H9 (cell line): Measurements from ENCODE around the gene ELMOD3. TPM values are rescaled to one million over a fixed set of nuclear protein-coding genes. Genes with fewer than 3 reads are reported as not detected.

Experiments
- DNase-seq: peaks from one replicate; pipeline ENCODE4 v3.0.0-alpha.2; 2017
- H2AFZ ChIP-seq: one replicate; pipeline ENCODE4 v1.6.1; 2013; ENCODE audit warnings: mild to moderate bottlenecking, low read length, control low read depth, moderate library complexity
- H2AK5ac ChIP-seq: 2 replicates; pipeline ENCODE4 v1.6.1; 2013; ENCODE audit warnings: low read length, control low read depth, mixed read lengths; ENCODE audit not compliant: insufficient read length
- H2BK120ac ChIP-seq: one replicate; pipeline ENCODE4 v1.6.1; 2013; ENCODE audit warnings: low read depth, mild to moderate bottlenecking, low read length, control low read depth, inconsistent platforms; ENCODE audit not compliant: poor library complexity, severe bottlenecking
- H2BK12ac ChIP-seq: 2 replicates; pipeline ENCODE4 v1.6.1; 2013; ENCODE audit warnings: low read length, control low read depth, mixed read lengths, low read depth; ENCODE audit not compliant: insufficient read length
- H2BK15ac ChIP-seq: 2 replicates; pipeline ENCODE4 v1.6.1; 2013; ENCODE audit warnings: low read depth, low read length, control low read depth
- H2BK20ac ChIP-seq: one replicate; pipeline ENCODE4 v1.6.1; 2013; ENCODE audit warnings: low read depth, mild to moderate bottlenecking, low read length, control low read depth, inconsistent platforms; ENCODE audit not compliant: poor library complexity, severe bottlenecking
- H2BK5ac ChIP-seq: 2 replicates; pipeline ENCODE4 v1.6.1; 2013; ENCODE audit warnings: low read length, control low read depth, mixed read lengths; ENCODE audit not compliant: insufficient read length
- H3K14ac ChIP-seq: 2 replicates; pipeline ENCODE4 v1.6.1; 2013; ENCODE audit warnings: low read length, control low read depth; ENCODE audit not compliant: insufficient read depth
- H3K18ac ChIP-seq: 2 replicates; pipeline ENCODE4 v1.6.1; 2013; ENCODE audit warnings: low read depth, mild to moderate bottlenecking, mixed read lengths, low read length, control low read depth; ENCODE audit not compliant: insufficient read length
- H3K23ac ChIP-seq: 2 replicates; pipeline ENCODE4 v1.6.1; 2013; ENCODE audit warnings: low read length, control low read depth, mixed read lengths, low read depth; ENCODE audit not compliant: insufficient read length
- H3K23me2 ChIP-seq: 2 replicates; pipeline ENCODE4 v1.6.1; 2013; ENCODE audit warnings: low read depth, mild to moderate bottlenecking, mixed read lengths, low read length, control low read depth; ENCODE audit not compliant: insufficient read length, poor library complexity, severe bottlenecking
- H3K27ac ChIP-seq: 2 replicates; pipeline ENCODE4 v1.5.1; 2013; ENCODE audit warnings: low read length, control low read depth, mixed read lengths, low read depth; ENCODE audit not compliant: insufficient read length
- H3K27me3 ChIP-seq: 2 replicates; pipeline ENCODE4 v1.6.1; 2013; ENCODE audit warnings: low read length, control low read depth, inconsistent platforms; ENCODE audit not compliant: insufficient read depth
- H3K4ac ChIP-seq: 2 replicates; pipeline ENCODE4 v1.6.1; 2013; ENCODE audit warnings: low read depth, mild to moderate bottlenecking, control low read depth, inconsistent platforms, low read length, moderate library complexity
- H3K4me1 ChIP-seq: 2 replicates; pipeline ENCODE4 v1.6.1; 2013; ENCODE audit warnings: low read length, control low read depth, inconsistent platforms; ENCODE audit not compliant: insufficient read depth
- H3K4me2 ChIP-seq: 2 replicates; pipeline ENCODE4 v1.6.1; 2013; ENCODE audit warnings: low read length, control low read depth, mixed read lengths; ENCODE audit not compliant: insufficient read length, insufficient read depth
- H3K56ac ChIP-seq: 2 replicates; pipeline ENCODE4 v1.6.1; 2013; ENCODE audit warnings: low read depth, mild to moderate bottlenecking, mixed read lengths, low read length, control low read depth; ENCODE audit not compliant: insufficient read length
- H3K79me1 ChIP-seq: 2 replicates; pipeline ENCODE4 v1.6.1; 2013; ENCODE audit warnings: low read depth, mild to moderate bottlenecking, moderate library complexity, low read length, control low read depth, inconsistent platforms; ENCODE audit not compliant: insufficient read depth, poor library complexity, severe bottlenecking
- H3K79me2 ChIP-seq: 2 replicates; pipeline ENCODE4 v1.6.1; 2013; ENCODE audit warnings: low read length, control low read depth, inconsistent platforms; ENCODE audit not compliant: insufficient read depth
- H3K9ac ChIP-seq: 2 replicates; pipeline ENCODE4 v1.6.1; 2013; ENCODE audit warnings: low read length, control low read depth, mixed read lengths; ENCODE audit not compliant: insufficient read length; ENCODE audit errors: extremely low read depth
- H3K9me3 ChIP-seq: one replicate; pipeline ENCODE4 v1.6.1; 2013; ENCODE audit warnings: low read depth, low read length, inconsistent platforms; ENCODE audit not compliant: control insufficient read depth
- H3T11ph ChIP-seq: one replicate; pipeline ENCODE4 v1.6.1; 2013; ENCODE audit warnings: mild to moderate bottlenecking, low read length, control low read depth, inconsistent platforms
- H4K20me1 ChIP-seq: one replicate; pipeline ENCODE4 v1.6.1; 2013; ENCODE audit not compliant: control insufficient read depth, insufficient read length, insufficient read depth
- H4K5ac ChIP-seq: 2 replicates; pipeline ENCODE4 v1.6.1; 2013; ENCODE audit warnings: low read depth, mild to moderate bottlenecking, mixed read lengths, low read length, control low read depth; ENCODE audit not compliant: insufficient read length
- H4K8ac ChIP-seq: replicated peaks from 2 replicates; pipeline ENCODE4 v1.6.1; 2013; ENCODE audit warnings: low read length, control low read depth, mixed read lengths, low read depth; ENCODE audit not compliant: insufficient read length
- H4K91ac ChIP-seq: 2 replicates; pipeline ENCODE4 v1.6.1; 2013; ENCODE audit warnings: low read depth, mild to moderate bottlenecking, moderate library complexity, mixed read lengths, low read length, control low read depth; ENCODE audit not compliant: insufficient read length
- H3K27ac Mint-ChIP-seq, 3 experiments: 2 replicates in 2 of 3; 3 replicates in 1 of 3; pipeline ENCODE4 v1.8.0; 2020 to 2021; ENCODE audit warnings: mixed read lengths in 3 of 3, mild to moderate bottlenecking in 1 of 3, moderate library complexity in 1 of 3
- H3K27me3 Mint-ChIP-seq: 2 replicates; pipeline ENCODE4 v1.8.0; 2021; ENCODE audit warnings: low read depth, mild to moderate bottlenecking, moderate library complexity, mixed read lengths
- H3K36me3 Mint-ChIP-seq, 3 experiments: 2 replicates in 2 of 3; 3 replicates in 1 of 3; pipeline ENCODE4 v1.8.0; 2020 to 2021; ENCODE audit warnings: low read depth in 3 of 3, mixed read lengths in 3 of 3; ENCODE audit not compliant: insufficient read depth in 1 of 3
- H3K4me1 Mint-ChIP-seq, 2 experiments: 2 replicates each; pipeline ENCODE4 v1.8.0; 2020; ENCODE audit warnings: mixed read lengths in 2 of 2
- H3K4me3 Mint-ChIP-seq, 2 experiments: 2 replicates in 1 of 2; 3 replicates in 1 of 2; pipeline ENCODE4 v1.8.0; 2020 to 2021; ENCODE audit warnings: mild to moderate bottlenecking in 2 of 2, mixed read lengths in 2 of 2, moderate library complexity in 1 of 2
- H3K9me3 Mint-ChIP-seq, 2 experiments: 2 replicates in 1 of 2; 3 replicates in 1 of 2; pipeline ENCODE4 v1.8.0; 2020; ENCODE audit warnings: mild to moderate bottlenecking in 2 of 2, mixed read lengths in 2 of 2, moderate library complexity in 1 of 2
- WGBS: extraction: QIAGEN DNeasy Blood & Tissue Kit; methylation state at CpG from one replicate; pipeline ENCODE4 v1.1.7; 2013; ENCODE audit warnings: missing lambda C conversion rate, low lambda C conversion rate, mixed read lengths; ENCODE audit not compliant: insufficient read length; ENCODE audit errors: extremely low coverage; 5-methylcytosine and 5-hydroxymethylcytosine counted together
- total RNA-seq: library from RNA; stranded (reverse); gene quantifications from 2 replicates; pipeline ENCODE4 v1.2.1, GENCODE V29; 2021
- TF ChIP-seq, protein P1 (sequence below): fragments of 200-600 bp; sonication (generic); conservative IDR thresholded peaks from 3 replicates; pipeline ENCODE4 v1.8.0; 2021; ENCODE audit warnings: antibody characterized with exemption, mild to moderate bottlenecking

The ELMOD3 gene
- total RNA-seq, 1 experiment from 2014 or later: 7.6 TPM

GRCh38 chr2:85378257-85378656, 23.7 kb downstream of the ELMOD3 start:
- Histone ChIP-seq H4K8ac (no peak overlapping the region), H3K4me1 (no peaks in the 10 kb centered on the region), H3K27ac (no peak overlapping the region), H4K91ac (no peak overlapping the region), H3K56ac (no peak overlapping the region), H3T11ph (no peak overlapping the region), H3K23ac (no peak overlapping the region), H3K79me2 (no peaks in the 10 kb centered on the region), H2BK20ac (no peak overlapping the region), H3K9ac (no peak overlapping the region), H3K14ac (no peak overlapping the region), H3K27me3 (no peaks in the 10 kb centered on the region), H2BK120ac (no peak overlapping the region), H2AK5ac (no peak overlapping the region), H3K9me3 (no peaks in the 10 kb centered on the region), H3K23me2 (no peaks in the 10 kb centered on the region), H3K4ac (no peak overlapping the region), H3K79me1 (no peaks in the 10 kb centered on the region), H3K4me2 (no peak overlapping the region), H2AFZ (no peak overlapping the region), H4K20me1 (no peaks in the 10 kb centered on the region), H2BK15ac (no peak overlapping the region), H3K18ac (no peak overlapping the region), H2BK12ac (no peak overlapping the region), H2BK5ac (no peak overlapping the region), H4K5ac (no peak overlapping the region)
- H3K27me3 Mint-ChIP-seq: no peaks in the 10 kb centered on the region
- H3K36me3 Mint-ChIP-seq: peaks cover 26 to 47% (median 41%) of the 10 kb centered on the region in 3 experiments
- no peak for DNase-seq
- H3K9me3 Mint-ChIP-seq: peaks cover 16 to 19% of the 10 kb centered on the region in 2 experiments
- H3K27ac Mint-ChIP-seq: no peak overlapping the region
- no peaks in the 10 kb centered on the region for H3K4me1 Mint-ChIP-seq
- TF ChIP-seq, protein P1, sequence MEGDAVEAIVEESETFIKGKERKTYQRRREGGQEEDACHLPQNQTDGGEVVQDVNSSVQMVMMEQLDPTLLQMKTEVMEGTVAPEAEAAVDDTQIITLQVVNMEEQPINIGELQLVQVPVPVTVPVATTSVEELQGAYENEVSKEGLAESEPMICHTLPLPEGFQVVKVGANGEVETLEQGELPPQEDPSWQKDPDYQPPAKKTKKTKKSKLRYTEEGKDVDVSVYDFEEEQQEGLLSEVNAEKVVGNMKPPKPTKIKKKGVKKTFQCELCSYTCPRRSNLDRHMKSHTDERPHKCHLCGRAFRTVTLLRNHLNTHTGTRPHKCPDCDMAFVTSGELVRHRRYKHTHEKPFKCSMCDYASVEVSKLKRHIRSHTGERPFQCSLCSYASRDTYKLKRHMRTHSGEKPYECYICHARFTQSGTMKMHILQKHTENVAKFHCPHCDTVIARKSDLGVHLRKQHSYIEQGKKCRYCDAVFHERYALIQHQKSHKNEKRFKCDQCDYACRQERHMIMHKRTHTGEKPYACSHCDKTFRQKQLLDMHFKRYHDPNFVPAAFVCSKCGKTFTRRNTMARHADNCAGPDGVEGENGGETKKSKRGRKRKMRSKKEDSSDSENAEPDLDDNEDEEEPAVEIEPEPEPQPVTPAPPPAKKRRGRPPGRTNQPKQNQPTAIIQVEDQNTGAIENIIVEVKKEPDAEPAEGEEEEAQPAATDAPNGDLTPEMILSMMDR: no peak
- H3K4me3 Mint-ChIP-seq: no peak overlapping the region
- WGBS: no CpG with 5 or more reads among the region's 5 CpGs
